Prostate gland (tissue), 2 donors: Measurements from ENCODE around the gene TNK2. TPM values are rescaled to one million over a fixed set of nuclear protein-coding genes. Genes with fewer than 3 reads are reported as not detected.

Source experiments
- DNase-seq: peaks from one replicate; pipeline ENCODE4 v3.0.0-alpha.2; 2019; ENCODE audit warnings: low spot score
- H3K27ac ChIP-seq, 2 donors: fragments of 200-600 bp; sonication (generic); 2 replicates each; pipeline ENCODE4 v1.5.1; 2017 to 2019
- H3K27me3 ChIP-seq: fragments of 200-600 bp; sonication (generic); replicated peaks from 2 replicates; pipeline ENCODE4 v1.5.1; 2019; ENCODE audit not compliant: insufficient read depth
- H3K36me3 ChIP-seq, 2 donors: fragments of 200-600 bp; sonication (generic); 1 replicate in 1 of 2; 2 replicates in 1 of 2; pipeline versions ENCODE4 v1.5.1 to v1.8.1; 2017 to 2019
- H3K4me1 ChIP-seq: fragments of 200-600 bp; sonication (generic); replicated peaks from 2 replicates; pipeline ENCODE4 v1.5.1; 2019
- H3K4me3 ChIP-seq, 2 donors: fragments of 200-600 bp; sonication (generic); 2 replicates each; pipeline ENCODE4 v1.5.1; 2017 to 2019
- H3K9me3 ChIP-seq: fragments of 200-600 bp; sonication (generic); 2 replicates; pipeline ENCODE4 v1.5.1; 2017
- CTCF ChIP-seq, 4 experiments: fragments of 200-600 bp in 2 of 4; fragments of 450-650 bp in 2 of 4; sonication (generic) in 2 of 4; IDR thresholded peaks; 1 replicate in 3 of 4; 2 replicates in 1 of 4; pipeline ENCODE4 v1.5.1; 2016 to 2019; ENCODE audit warnings: antibody characterized with exemption in 4 of 4, mild to moderate bottlenecking in 2 of 4, moderate library complexity in 2 of 4
- POLR2A ChIP-seq: fragments of 450-650 bp; IDR thresholded peaks from one replicate; pipeline ENCODE4 v1.6.1; 2016; ENCODE audit warnings: antibody characterized with exemption, mild to moderate bottlenecking
- POLR2AphosphoS5 ChIP-seq: sonication (generic); formaldehyde crosslinking; IDR thresholded peaks from one replicate; pipeline ENCODE4 v1.6.1; 2017; ENCODE audit warnings: antibody characterized with exemption
- WGBS: methylation state at CpG from one replicate; pipeline ENCODE4 v1.1.5; 2018; 5-methylcytosine and 5-hydroxymethylcytosine counted together
- intact Hi-C: fragments of 100-400 bp; cut with DNase I; formaldehyde crosslinking; loops from one replicate; pipeline ENCODE4 v1.14.2; 2022
- total RNA-seq, 2 donors: library from RNA; depleted of rRNA; stranded (reverse); fragments of >200 nt; gene quantifications; one replicate each; pipeline ENCODE4 v1.1.0, GENCODE V29; 2016

The TNK2 gene
- total RNA-seq, 2 donors from 2014 or later = 34.9 to 100 TPM

- H3K36me3 ChIP-seq = no peaks in the 10 kb centered on the region
- H3K27me3 ChIP-seq = no peaks in the 10 kb centered on the region
- DNase-seq = no peak
- no peak overlapping the region for H3K27ac ChIP-seq
- WGBS = 85% methylated on average over 7 of the region's 7 CpGs
- TF ChIP-seq CTCF (IDR thresholded peaks at IDR 0.05) = no peak
- no peak for TF ChIP-seq POLR2AphosphoS5
- no peak for TF ChIP-seq POLR2A
- no peak overlapping the region for H3K4me3 ChIP-seq
- no peaks in the 10 kb centered on the region for H3K4me1 ChIP-seq
- H3K9me3 ChIP-seq = no peaks in the 10 kb centered on the region
- intact Hi-C loops = no loop called here
Observed at GRCh38 chr3:195844671-195845218, 63.6 kb downstream of the TNK2 start.

DNA sequence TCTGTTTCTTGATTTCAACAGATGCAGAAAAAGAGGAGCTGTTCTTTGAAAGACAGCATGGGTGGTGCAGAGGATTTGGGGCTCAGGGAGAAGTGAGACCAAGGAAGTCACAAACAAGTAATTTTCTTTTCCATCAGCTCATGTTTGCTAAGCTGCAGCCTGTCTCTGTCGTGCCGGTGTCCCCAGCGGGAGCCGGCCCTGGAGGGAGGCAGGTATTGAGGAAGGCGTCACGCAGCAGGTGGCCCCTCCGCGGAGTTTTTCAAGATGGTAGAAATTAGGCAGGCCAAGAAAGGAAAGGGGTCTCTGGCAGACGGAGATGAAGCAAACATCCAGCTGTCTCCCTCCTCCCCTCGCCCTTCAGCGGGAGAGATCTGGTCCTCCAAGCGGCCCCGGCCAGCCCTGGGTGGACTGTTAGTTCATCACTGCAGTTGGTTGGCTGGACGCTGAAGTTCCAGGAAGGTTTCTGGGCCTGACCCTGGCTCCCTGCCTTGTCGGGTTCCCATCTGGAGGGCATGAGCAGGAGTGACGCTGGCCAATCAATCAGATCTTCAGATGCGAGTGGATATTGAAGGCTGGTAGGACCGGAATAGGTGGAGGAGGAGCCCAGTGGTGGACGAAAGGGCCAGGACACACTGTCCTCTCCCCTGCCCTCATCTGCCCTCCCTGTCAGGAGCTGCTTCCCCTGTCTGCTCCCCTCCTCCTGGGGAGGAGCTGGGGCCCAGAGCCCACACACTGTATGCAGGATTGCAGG lies 68.9 kb downstream of the TNK2 start:
- 67% methylated on average over 19 of the region's 19 CpGs for WGBS

GRCh38 chr3:195838714-195839113 lies 69.6 kb downstream of the TNK2 start:
- no peak overlapping the region for H3K4me3 ChIP-seq
- no peaks in the 10 kb centered on the region for H3K36me3 ChIP-seq
- H3K27me3 ChIP-seq = no peaks in the 10 kb centered on the region
- no peak overlapping the region for H3K27ac ChIP-seq
- no peaks in the 10 kb centered on the region for H3K4me1 ChIP-seq
- WGBS = 89% methylated on average over 5 of the region's 5 CpGs
- no peak for TF ChIP-seq POLR2A
- no peak for TF ChIP-seq POLR2AphosphoS5
- no peak for TF ChIP-seq CTCF (IDR thresholded peaks at IDR 0.05)
- no peaks in the 10 kb centered on the region for H3K9me3 ChIP-seq
- intact Hi-C loops = no loop called here
- no peak for DNase-seq

More for the DNA sequence above, 68.9 kb downstream of the TNK2 start:
- H3K27me3 ChIP-seq = no peaks in the 10 kb centered on the region
- no peak for DNase-seq
- TF ChIP-seq POLR2AphosphoS5 (no peak), POLR2A (no peak), CTCF (IDR thresholded peaks at IDR 0.05) (no peak)
- intact Hi-C loops = no loop called here
- no peaks in the 10 kb centered on the region for H3K4me1 ChIP-seq
- no peak overlapping the region for H3K27ac ChIP-seq
- H3K4me3 ChIP-seq = no peak overlapping the region
- H3K9me3 ChIP-seq = no peaks in the 10 kb centered on the region
- no peaks in the 10 kb centered on the region for H3K36me3 ChIP-seq

- H3K27ac ChIP-seq = no peak overlapping the region
- H3K36me3 ChIP-seq = no peaks in the 10 kb centered on the region
- TF ChIP-seq POLR2AphosphoS5 = no peak
- no peak for TF ChIP-seq POLR2A
- no peak for TF ChIP-seq CTCF (IDR thresholded peaks at IDR 0.05)
- DNase-seq = no peak
- intact Hi-C loops = no loop called here
- H3K27me3 ChIP-seq = no peaks in the 10 kb centered on the region
- H3K4me1 ChIP-seq = no peaks in the 10 kb centered on the region
- no peak overlapping the region for H3K4me3 ChIP-seq
- 81% methylated on average over 14 of the region's 14 CpGs for WGBS
- no peaks in the 10 kb centered on the region for H3K9me3 ChIP-seq
Observed at GRCh38 chr3:195836476-195837135, 71.7 kb downstream of the TNK2 start.
